K562 (cell line): Measurements from ENCODE around the gene RNU5D-1. TPM values are rescaled to one million over a fixed set of nuclear protein-coding genes. Genes with fewer than 3 reads are reported as not detected.

ENCODE experiments used
- BRD9 ChIP-seq: fragments of 450-650 bp; IDR thresholded peaks from 2 replicates; pipeline ENCODE4 v1.6.1; 2018; ENCODE audit warnings: low read depth; ENCODE audit not compliant: partially characterized antibody
- FOXJ3 ChIP-seq: sonication (generic); formaldehyde crosslinking; IDR thresholded peaks from 2 replicates; pipeline ENCODE4 v1.4.0; 2020; ENCODE audit warnings: mild to moderate bottlenecking, missing genetic modification reagents
- NONO ChIP-seq, 2 experiments: fragments of 200-400 bp in 1 of 2; fragments of 450-650 bp in 1 of 2; formaldehyde crosslinking in 1 of 2; IDR thresholded peaks; 2 replicates each; pipeline ENCODE4 v1.6.1; 2017; ENCODE audit warnings: low read depth in 2 of 2, mild to moderate bottlenecking in 2 of 2, moderate library complexity in 2 of 2, low read length in 1 of 2
- NR1H2 ChIP-seq: sonication (generic); formaldehyde crosslinking; IDR thresholded peaks from 2 replicates; pipeline ENCODE4 v1.4.0; 2020; ENCODE audit warnings: mild to moderate bottlenecking, missing genetic modification reagents
- POLR3G ChIP-seq: IDR thresholded peaks from 2 replicates; pipeline ENCODE4 v1.6.1; 2011; ENCODE audit not compliant: insufficient read length, insufficient replicate concordance; ENCODE audit errors: extremely low read depth
- RBFOX2 ChIP-seq: fragments of 200-400 bp; formaldehyde crosslinking; IDR thresholded peaks from 2 replicates; pipeline ENCODE4 v1.6.1; 2017; ENCODE audit warnings: low read depth, mild to moderate bottlenecking, low read length, moderate library complexity
- RNF2 ChIP-seq: sonication (generic); IDR thresholded peaks from 2 replicates; pipeline ENCODE4 v1.6.1; 2016
- SMARCC2 ChIP-seq: fragments of 450-650 bp; IDR thresholded peaks from 2 replicates; pipeline ENCODE4 v1.6.1; 2017; ENCODE audit warnings: antibody characterized with exemption, moderate library complexity, mild to moderate bottlenecking, low read depth
- TEAD1 ChIP-seq, 2 experiments: fragments of 450-650 bp in 1 of 2; sonication (generic) in 1 of 2; formaldehyde crosslinking; IDR thresholded peaks; 2 replicates each; pipeline versions ENCODE4 v1.4.0 to v1.8.0; 2020 to 2022; ENCODE audit warnings: mild to moderate bottlenecking in 2 of 2, missing genetic modification reagents in 1 of 2
- ZNF24 ChIP-seq: fragments of 450-650 bp; IDR thresholded peaks from 2 replicates; pipeline ENCODE4 v1.6.1; 2016
- ZNF75A ChIP-seq: fragments of 450-650 bp; formaldehyde crosslinking; IDR thresholded peaks from 2 replicates; pipeline ENCODE4 v1.4.0; 2020; ENCODE audit warnings: mild to moderate bottlenecking
- ZNF76 ChIP-seq: fragments of 250-450 bp; sonication (Bioruptor Pico); IDR thresholded peaks from 2 replicates; pipeline ENCODE4 v1.4.0; 2020; ENCODE audit warnings: mild to moderate bottlenecking, moderate library complexity, borderline replicate concordance
- ZNF766 ChIP-seq: fragments of 200-800 bp; sonication (Bioruptor generic); conservative IDR thresholded peaks from 2 replicates; pipeline ENCODE4 v1.6.1; 2016; ENCODE audit warnings: missing genetic modification characterization, missing compliant biosample characterization
- ZNF830 ChIP-seq: fragments of 250-450 bp; sonication (Bioruptor Pico); IDR thresholded peaks from 2 replicates; pipeline ENCODE4 v1.5.0; 2021; ENCODE audit warnings: mild to moderate bottlenecking
- polyA plus RNA-seq, 8 experiments: library from polyadenylated mRNA; depleted of rRNA in 4 of 8; stranded (reverse) in 5 of 8; unstranded in 3 of 8; fragments of >200 nt; fragmentation: Nextera tagmentation in 2 of 8; fragmentation: Illumina TruSeq in 1 of 8; extraction: Ambion mirVana in 2 of 8; extraction: Trizol in 1 of 8; gene quantifications; 2 replicates each; pipeline versions ENCODE4 v1.2.1 to v1.2.3, GENCODE V29; 2011 to 2014; ENCODE audit warnings: inconsistent platforms in 1 of 8, missing spikeins in 1 of 8
- total RNA-seq, 7 experiments: library from RNA; depleted of rRNA in 6 of 7; stranded (reverse); fragments of >200 nt in 6 of 7; fragmentation: Illumina TruSeq in 2 of 7; extraction: Trizol in 2 of 7; gene quantifications; 2 replicates each; pipeline versions ENCODE4 v1.2.1 to v1.2.3, GENCODE V29; 2011 to 2021; ENCODE audit warnings: low replicate concordance in 1 of 7
- TF ChIP-seq, protein P1 (sequence below): fragments of 450-650 bp; formaldehyde crosslinking; IDR thresholded peaks from 2 replicates; pipeline ENCODE4 v1.4.0; 2022; ENCODE audit warnings: missing genetic modification characterization
- TF ChIP-seq, protein P2 (sequence below), 2 experiments: fragments of 200-800 bp in 1 of 2; sonication (Bioruptor generic) in 1 of 2; sonication (generic) in 1 of 2; formaldehyde crosslinking in 1 of 2; IDR thresholded peaks in 1 of 2; conservative IDR thresholded peaks in 1 of 2; 2 replicates each; pipeline versions ENCODE4 v1.5.0 to v1.6.1; 2016 to 2020; ENCODE audit warnings: missing compliant biosample characterization in 1 of 2, missing genetic modification characterization in 1 of 2, missing genetic modification reagents in 1 of 2
- TF ChIP-seq, protein P3 (sequence below): fragments of 250-450 bp; sonication (Bioruptor Pico); IDR thresholded peaks from 2 replicates; pipeline ENCODE4 v1.5.0; 2020; ENCODE audit warnings: mild to moderate bottlenecking
- TF ChIP-seq, protein P4 (sequence below): fragments of 450-650 bp; IDR thresholded peaks from 2 replicates; pipeline ENCODE4 v1.6.1; 2017; ENCODE audit warnings: antibody characterized with exemption
- TF ChIP-seq, protein P5 (sequence below): fragments of 450-650 bp; formaldehyde crosslinking; IDR thresholded peaks from 2 replicates; pipeline ENCODE4 v1.4.0; 2020; ENCODE audit warnings: mild to moderate bottlenecking, moderate library complexity

Gene RNU5D-1
- total and polyA plus RNA-seq, 9 of the 15 experiments (the other 6 are each of a cell fraction or from before 2014, with no cell fraction given), result under 0.01 TPM; not detected in 8

DNA sequence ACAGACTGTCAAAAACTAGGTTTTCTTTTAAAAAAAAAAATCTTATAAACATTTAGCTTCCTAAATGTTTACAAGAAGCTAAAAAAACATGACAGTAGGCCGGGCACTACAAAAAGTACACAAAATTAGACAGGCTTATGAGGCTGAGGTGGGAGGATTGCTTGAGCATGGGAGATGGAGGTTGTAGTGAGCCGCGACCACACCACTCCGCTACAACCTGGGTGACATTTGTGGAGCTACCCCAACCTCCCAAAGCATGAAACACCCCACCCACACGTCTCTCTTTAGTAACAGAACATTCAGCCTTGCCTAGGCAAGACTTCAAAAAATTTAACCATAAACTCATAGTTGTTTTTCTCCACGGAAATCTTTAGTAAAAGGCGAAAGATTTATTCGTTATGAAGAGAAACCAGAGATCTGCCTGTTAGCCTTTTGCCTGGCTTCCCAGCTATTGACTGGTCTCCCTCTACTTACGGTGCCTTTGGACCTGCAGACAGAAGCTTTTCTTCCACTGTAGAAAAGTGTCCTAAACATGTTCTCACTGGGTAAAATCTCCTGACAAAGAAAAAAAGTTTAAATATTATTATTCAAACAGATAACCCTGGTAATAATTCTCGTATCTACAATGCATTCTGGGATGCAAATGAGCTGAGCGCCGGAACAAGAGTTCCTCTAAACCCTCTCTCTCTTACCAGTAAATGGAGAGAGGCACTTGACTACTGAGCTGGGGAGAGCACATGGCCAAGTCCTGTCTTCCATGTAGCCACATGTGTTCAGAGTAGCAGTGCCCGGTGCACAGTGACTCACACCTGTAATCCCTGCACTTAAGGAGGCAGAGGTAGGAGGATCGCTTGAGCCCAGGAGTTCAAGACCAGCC, 9.2 kb downstream of the RNU5D-1 start (continued):
- TF ChIP-seq, protein P1, sequence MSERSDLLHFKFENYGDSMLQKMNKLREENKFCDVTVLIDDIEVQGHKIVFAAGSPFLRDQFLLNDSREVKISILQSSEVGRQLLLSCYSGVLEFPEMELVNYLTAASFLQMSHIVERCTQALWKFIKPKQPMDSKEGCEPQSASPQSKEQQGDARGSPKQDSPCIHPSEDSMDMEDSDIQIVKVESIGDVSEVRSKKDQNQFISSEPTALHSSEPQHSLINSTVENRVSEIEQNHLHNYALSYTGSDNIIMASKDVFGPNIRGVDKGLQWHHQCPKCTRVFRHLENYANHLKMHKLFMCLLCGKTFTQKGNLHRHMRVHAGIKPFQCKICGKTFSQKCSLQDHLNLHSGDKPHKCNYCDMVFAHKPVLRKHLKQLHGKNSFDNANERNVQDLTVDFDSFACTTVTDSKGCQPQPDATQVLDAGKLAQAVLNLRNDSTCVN (CRISPR knock-in tag), result peak; percentile 100
- TF ChIP-seq ZNF24 (peak; percentile 94), RBFOX2 (peak; percentile 94), RNF2 (peak; percentile 100), NR1H2 (CRISPR knock-in tag) (peak; percentile 99), POLR3G (no peak), ZNF76 (CRISPR knock-in tag) (peak; percentile 87; the same call in 1 of the 2 replicates), TEAD1 (CRISPR knock-in tag; IDR thresholded peaks at IDR 0.05) (peak; percentile 95 to 99; a peak in 3 of 4 replicates), ZNF766 (CRISPR knock-in tag) (peak; percentile 89; the same call in 1 of the 2 replicates), ZNF75A (peak; percentile 87), ZNF830 (peak; percentile 100), NONO (IDR thresholded peaks at IDR 0.05; ENCODE audit: low read depth in 2 of 2, low read length in 1 of 2) (peak; percentile 85 to 97), FOXJ3 (CRISPR knock-in tag) (peak; percentile 87), SMARCC2 (no peak; the same call in 1 of the 2 replicates), BRD9 (peak; percentile 53)
- TF ChIP-seq, protein P2, sequence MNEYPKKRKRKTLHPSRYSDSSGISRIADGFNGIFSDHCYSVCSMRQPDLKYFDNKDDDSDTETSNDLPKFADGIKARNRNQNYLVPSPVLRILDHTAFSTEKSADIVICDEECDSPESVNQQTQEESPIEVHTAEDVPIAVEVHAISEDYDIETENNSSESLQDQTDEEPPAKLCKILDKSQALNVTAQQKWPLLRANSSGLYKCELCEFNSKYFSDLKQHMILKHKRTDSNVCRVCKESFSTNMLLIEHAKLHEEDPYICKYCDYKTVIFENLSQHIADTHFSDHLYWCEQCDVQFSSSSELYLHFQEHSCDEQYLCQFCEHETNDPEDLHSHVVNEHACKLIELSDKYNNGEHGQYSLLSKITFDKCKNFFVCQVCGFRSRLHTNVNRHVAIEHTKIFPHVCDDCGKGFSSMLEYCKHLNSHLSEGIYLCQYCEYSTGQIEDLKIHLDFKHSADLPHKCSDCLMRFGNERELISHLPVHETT (CRISPR knock-in tag; conservative IDR thresholded peaks at IDR 0.05 in 1 of 2, IDR thresholded peaks at IDR 0.05 in 1 of 2), result peak in 1 of 2 experiments; percentile 81; a peak in 1 of 4 replicates
- TF ChIP-seq, protein P3, sequence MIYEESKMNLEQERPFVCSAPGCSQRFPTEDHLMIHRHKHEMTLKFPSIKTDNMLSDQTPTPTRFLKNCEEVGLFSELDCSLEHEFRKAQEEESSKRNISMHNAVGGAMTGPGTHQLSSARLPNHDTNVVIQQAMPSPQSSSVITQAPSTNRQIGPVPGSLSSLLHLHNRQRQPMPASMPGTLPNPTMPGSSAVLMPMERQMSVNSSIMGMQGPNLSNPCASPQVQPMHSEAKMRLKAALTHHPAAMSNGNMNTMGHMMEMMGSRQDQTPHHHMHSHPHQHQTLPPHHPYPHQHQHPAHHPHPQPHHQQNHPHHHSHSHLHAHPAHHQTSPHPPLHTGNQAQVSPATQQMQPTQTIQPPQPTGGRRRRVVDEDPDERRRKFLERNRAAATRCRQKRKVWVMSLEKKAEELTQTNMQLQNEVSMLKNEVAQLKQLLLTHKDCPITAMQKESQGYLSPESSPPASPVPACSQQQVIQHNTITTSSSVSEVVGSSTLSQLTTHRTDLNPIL (CRISPR knock-in tag), result peak; percentile 97
- TF ChIP-seq, protein P4, sequence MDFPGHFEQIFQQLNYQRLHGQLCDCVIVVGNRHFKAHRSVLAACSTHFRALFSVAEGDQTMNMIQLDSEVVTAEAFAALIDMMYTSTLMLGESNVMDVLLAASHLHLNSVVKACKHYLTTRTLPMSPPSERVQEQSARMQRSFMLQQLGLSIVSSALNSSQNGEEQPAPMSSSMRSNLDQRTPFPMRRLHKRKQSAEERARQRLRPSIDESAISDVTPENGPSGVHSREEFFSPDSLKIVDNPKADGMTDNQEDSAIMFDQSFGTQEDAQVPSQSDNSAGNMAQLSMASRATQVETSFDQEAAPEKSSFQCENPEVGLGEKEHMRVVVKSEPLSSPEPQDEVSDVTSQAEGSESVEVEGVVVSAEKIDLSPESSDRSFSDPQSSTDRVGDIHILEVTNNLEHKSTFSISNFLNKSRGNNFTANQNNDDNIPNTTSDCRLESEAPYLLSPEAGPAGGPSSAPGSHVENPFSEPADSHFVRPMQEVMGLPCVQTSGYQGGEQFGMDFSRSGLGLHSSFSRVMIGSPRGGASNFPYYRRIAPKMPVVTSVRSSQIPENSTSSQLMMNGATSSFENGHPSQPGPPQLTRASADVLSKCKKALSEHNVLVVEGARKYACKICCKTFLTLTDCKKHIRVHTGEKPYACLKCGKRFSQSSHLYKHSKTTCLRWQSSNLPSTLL, result no peak
- TF ChIP-seq, protein P5, sequence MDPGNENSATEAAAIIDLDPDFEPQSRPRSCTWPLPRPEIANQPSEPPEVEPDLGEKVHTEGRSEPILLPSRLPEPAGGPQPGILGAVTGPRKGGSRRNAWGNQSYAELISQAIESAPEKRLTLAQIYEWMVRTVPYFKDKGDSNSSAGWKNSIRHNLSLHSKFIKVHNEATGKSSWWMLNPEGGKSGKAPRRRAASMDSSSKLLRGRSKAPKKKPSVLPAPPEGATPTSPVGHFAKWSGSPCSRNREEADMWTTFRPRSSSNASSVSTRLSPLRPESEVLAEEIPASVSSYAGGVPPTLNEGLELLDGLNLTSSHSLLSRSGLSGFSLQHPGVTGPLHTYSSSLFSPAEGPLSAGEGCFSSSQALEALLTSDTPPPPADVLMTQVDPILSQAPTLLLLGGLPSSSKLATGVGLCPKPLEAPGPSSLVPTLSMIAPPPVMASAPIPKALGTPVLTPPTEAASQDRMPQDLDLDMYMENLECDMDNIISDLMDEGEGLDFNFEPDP (CRISPR knock-in tag), result peak; percentile 98
